Esophagus squamous epithelium (tissue), 5 donors: Measurements from ENCODE around the gene GJB4. TPM values are rescaled to one million over a fixed set of nuclear protein-coding genes. Genes with fewer than 3 reads are reported as not detected.

Experiments used
- DNase-seq: peaks from one replicate; lab custom pipeline; 2025; lab: John Stamatoyannopoulos, UW
- H3K27ac ChIP-seq, 4 donors: fragments of 200-600 bp; sonication (generic); one replicate each; pipeline ENCODE4 v1.5.1; 2016 to 2019; ENCODE audit warnings: mild to moderate bottlenecking in 1 of 4
- H3K27me3 ChIP-seq, 4 donors: fragments of 200-600 bp; sonication (generic); 1 replicate in 3 of 4; 2 replicates in 1 of 4; pipeline versions ENCODE4 v1.5.1 to v1.6.0; 2017 to 2021; ENCODE audit warnings: antibody characterized with exemption in 1 of 4
- H3K36me3 ChIP-seq, 3 donors: fragments of 200-600 bp; sonication (generic); one replicate each; pipeline ENCODE4 v1.5.1; 2016 to 2019
- H3K4me1 ChIP-seq, 3 donors: fragments of 200-600 bp; sonication (generic); one replicate each; pipeline ENCODE4 v1.5.1; 2017 to 2019
- H3K4me3 ChIP-seq, 4 donors: fragments of 200-600 bp; sonication (generic); 1 replicate in 3 of 4; 2 replicates in 1 of 4; pipeline ENCODE4 v1.5.1; 2016 to 2019; ENCODE audit warnings: mild to moderate bottlenecking in 2 of 4, moderate library complexity in 1 of 4
- H3K9me3 ChIP-seq, 3 donors: fragments of 200-600 bp; sonication (generic); one replicate each; pipeline ENCODE4 v1.5.1; 2016 to 2019
- CTCF ChIP-seq, 6 experiments: fragments of 450-650 bp in 4 of 6; fragments of 200-600 bp in 2 of 6; sonication (generic) in 2 of 6; IDR thresholded peaks; one replicate each; pipeline ENCODE4 v1.5.1; 2016 to 2019; ENCODE audit warnings: antibody characterized with exemption in 6 of 6, mild to moderate bottlenecking in 4 of 6, moderate library complexity in 4 of 6
- POLR2A ChIP-seq, 4 donors: fragments of 450-650 bp; IDR thresholded peaks; one replicate each; pipeline ENCODE4 v1.6.1; 2017; ENCODE audit warnings: antibody characterized with exemption in 4 of 4, mild to moderate bottlenecking in 4 of 4, moderate library complexity in 3 of 4
- WGBS, 2 donors: methylation state at CpG; one replicate each; pipeline ENCODE4 v1.1.5; 2018; 5-methylcytosine and 5-hydroxymethylcytosine counted together
- intact Hi-C: fragments of 100-400 bp; cut with DNase I; formaldehyde crosslinking; loops from one replicate; pipeline ENCODE4 v1.15.0; 2022
- total RNA-seq, 4 donors: library from RNA; depleted of rRNA; stranded (reverse); fragments of >200 nt; gene quantifications; one replicate each; pipeline ENCODE4 v1.1.0, GENCODE V29; 2016
- donor health status: DM: yes; HTN: yes; CAD: no.

GJB4 gene
- total RNA-seq, 4 donors from 2014 or later: 1.3 to 6.7 (median 2.2) TPM

- H3K4me1 ChIP-seq: no peaks in the 10 kb centered on the region
- no peak for DNase-seq
- H3K27ac ChIP-seq: no peak overlapping the region
- no peak overlapping the region for H3K4me3 ChIP-seq
- TF ChIP-seq POLR2A (IDR thresholded peaks at IDR 0.05): no peak
- TF ChIP-seq CTCF (IDR thresholded peaks at IDR 0.05): no peak
- H3K36me3 ChIP-seq: no peaks in the 10 kb centered on the region
- H3K27me3 ChIP-seq: peaks cover 0 to 19% (median 0%) of the 10 kb centered on the region in 4 donors
- peaks cover 0 to 3% (median 0%) of the 10 kb centered on the region in 3 donors for H3K9me3 ChIP-seq
- intact Hi-C loops: no loop called here
- WGBS, 2 donors: 28 to 35% methylated on average over 3 of the region's 3 CpGs
These were observed 45.2 kb upstream of the GJB4 start for GRCh38 chr1:34714386-34714785.

- Histone ChIP-seq H3K4me3 (no peak overlapping the region), H3K36me3 (no peaks in the 10 kb centered on the region), H3K9me3 (peaks cover 0 to 3% (median 0%) of the 10 kb centered on the region in 3 donors), H3K27me3 (peaks cover 0 to 19% (median 0%) of the 10 kb centered on the region in 4 donors), H3K27ac (no peak overlapping the region), H3K4me1 (no peaks in the 10 kb centered on the region)
- 70 to 81% methylated on average over 3 of the region's 3 CpGs for WGBS, 2 donors
- intact Hi-C loops: no loop called here
- DNase-seq: no peak
- TF ChIP-seq POLR2A (IDR thresholded peaks at IDR 0.05) (no peak), CTCF (IDR thresholded peaks at IDR 0.05) (no peak)
These were observed 44.4 kb upstream of the GJB4 start for GRCh38 chr1:34715139-34715538.

DNA sequence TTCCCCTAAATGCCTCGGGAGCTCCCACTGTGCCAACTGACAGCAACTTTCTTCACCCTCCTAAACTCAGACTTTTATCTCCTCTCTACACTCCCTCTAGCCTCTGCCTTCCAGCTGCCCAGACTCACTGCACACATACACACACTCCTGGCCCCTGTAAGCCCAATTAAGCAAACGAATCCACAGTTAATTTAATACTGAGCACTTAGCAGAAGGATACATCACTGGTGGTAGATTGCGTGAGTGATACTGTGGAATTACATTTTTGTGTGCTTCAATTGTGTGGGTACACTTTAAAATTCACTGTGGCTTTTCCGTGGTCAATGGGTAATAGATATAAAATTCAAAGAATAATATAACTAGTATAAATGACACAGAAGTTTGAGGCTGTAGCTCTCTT, 38.3 kb upstream of the GJB4 start:
- Histone ChIP-seq H3K27me3 (peaks cover 0 to 63% (median 0%) of the 10 kb centered on the region in 4 donors), H3K9me3 (peaks cover 0 to 3% (median 0%) of the 10 kb centered on the region in 3 donors), H3K4me1 (no peaks in the 10 kb centered on the region), H3K27ac (no peak overlapping the region), H3K4me3 (no peak overlapping the region), H3K36me3 (no peaks in the 10 kb centered on the region)
- intact Hi-C loops: no loop called here
- WGBS, 2 donors: 59 to 66% methylated on average over 4 of the region's 4 CpGs
- DNase-seq: no peak
- no peak for TF ChIP-seq POLR2A (IDR thresholded peaks at IDR 0.05)
- no peak for TF ChIP-seq CTCF (IDR thresholded peaks at IDR 0.05)

GRCh38 chr1:34721646-34722355, 37.7 kb upstream of the GJB4 start:
- Histone ChIP-seq H3K4me3 (no peak overlapping the region), H3K27me3 (peaks cover 0 to 67% (median 0%) of the 10 kb centered on the region in 4 donors), H3K9me3 (peaks cover 0 to 3% (median 0%) of the 10 kb centered on the region in 3 donors), H3K27ac (no peak overlapping the region), H3K36me3 (no peaks in the 10 kb centered on the region), H3K4me1 (no peaks in the 10 kb centered on the region)
- no peak for TF ChIP-seq CTCF (IDR thresholded peaks at IDR 0.05)
- TF ChIP-seq POLR2A (IDR thresholded peaks at IDR 0.05): no peak
- no peak for DNase-seq
- intact Hi-C loops: no loop called here
- 73% methylated on average over 6 of the region's 6 CpGs for WGBS, 2 donors

- no peak for DNase-seq
- no peaks in the 10 kb centered on the region for H3K4me1 ChIP-seq
- no peaks in the 10 kb centered on the region for H3K36me3 ChIP-seq
- WGBS, 2 donors: 39 to 61% methylated on average over 6 of the region's 6 CpGs
- H3K27ac ChIP-seq: no peak overlapping the region
- no peaks in the 10 kb centered on the region for H3K9me3 ChIP-seq
- intact Hi-C loops: no loop called here
- TF ChIP-seq CTCF (IDR thresholded peaks at IDR 0.05): no peak
- TF ChIP-seq POLR2A (IDR thresholded peaks at IDR 0.05): no peak
- H3K27me3 ChIP-seq: peaks cover 0 to 58% (median 0%) of the 10 kb centered on the region in 4 donors
- no peak overlapping the region for H3K4me3 ChIP-seq
These were observed 32.7 kb upstream of the GJB4 start for GRCh38 chr1:34726861-34727260.
